ENCODE results near the gene SIX1. TPM values are rescaled to one million over a fixed set of nuclear protein-coding genes. Genes with fewer than 3 reads are reported as not detected.

Gene SIX1
- total and polyA plus RNA-seq, 2 of the 13 experiments (the other 11 are each of a cell fraction or from before 2014, with no cell fraction given): 1.7 to 6.5 TPM

GRCh38 chr14:60602291-60602690 lies 47.0 kb downstream of the SIX1 start (continued):
- TF ChIP-seq ZSCAN21 (CRISPR knock-in tag; IDR thresholded peaks at IDR 0.05; ENCODE audit: borderline replicate concordance) (no peak), ZBTB37 (CRISPR knock-in tag; IDR thresholded peaks at IDR 0.05) (no peak), ZNF160 (CRISPR knock-in tag; IDR thresholded peaks at IDR 0.05) (no peak), ZNF776 (CRISPR knock-in tag; IDR thresholded peaks at IDR 0.05) (no peak), ZNF17 (CRISPR knock-in tag; IDR thresholded peaks at IDR 0.05) (no peak), NFRKB (IDR thresholded peaks at IDR 0.05) (no peak), THYN1 (CRISPR knock-in tag; IDR thresholded peaks at IDR 0.05; ENCODE audit: borderline replicate concordance, low read depth) (no peak)

GRCh38 chr14:60599727-60600126 lies 49.5 kb downstream of the SIX1 start:
- BruUV-seq (replicated peaks): no TSS peak
- no peak overlapping the region for H3K4me2 ChIP-seq (ENCODE audit: low read depth, low read length)
- no peak overlapping the region for H3K9ac ChIP-seq (ENCODE audit: insufficient read depth, low read depth, low read length)
- H3K79me2 ChIP-seq (ENCODE audit: insufficient read depth, low read length): no peaks in the 10 kb centered on the region
- no peaks in the 10 kb centered on the region for H3K4me1 ChIP-seq (ENCODE audit: insufficient read depth, low read length)
- no peaks in the 10 kb centered on the region for H3K9me3 ChIP-seq (ENCODE audit: low read length)
- POLR2A ChIA-PET: no interaction called here
- DNase-seq (ENCODE audit: low spot score) (no peak), ATAC-seq (no peak), FAIRE-seq (no peak)
- no peak overlapping the region for H3K27ac ChIP-seq (ENCODE audit: extremely low read length, insufficient read depth, low read length)
- H3K27me3 ChIP-seq (ENCODE audit: control insufficient read depth in 1 of 2, insufficient read depth in 2 of 2, low read length in 2 of 2): no peaks in the 10 kb centered on the region
- H3K4me3 ChIP-seq (replicated peaks in 1 of 3; ENCODE audit: insufficient read depth in 1 of 3, low read depth in 2 of 3, low read length in 3 of 3): no peak overlapping the region
- intact Hi-C loops (cut with micrococcal nuclease; ENCODE audit: unreplicated experiment) (no loop called here), in situ Hi-C loops (cut with HindIII; ENCODE audit: extremely low pct_ligation_motif_present, low pct_unique_long_range_greater_than_20kb) (no loop called here)
- H3K36me3 ChIP-seq (replicated peaks in 1 of 2; ENCODE audit: control insufficient read depth in 1 of 2, insufficient read depth in 2 of 2, low read length in 2 of 2): no peaks in the 10 kb centered on the region
- H2AFZ ChIP-seq (ENCODE audit: low read length): no peak overlapping the region
- CTCF ChIA-PET (ENCODE audit: low intra/inter-chr PET ratio, low total read pairs): no interaction called here
- no peaks in the 10 kb centered on the region for H4K20me1 ChIP-seq (ENCODE audit: insufficient read depth, low read length)
- TF ChIP-seq IKZF5 (CRISPR knock-in tag; IDR thresholded peaks at IDR 0.05): no peak
- no peak for TF ChIP-seq EHMT2 (IDR thresholded peaks at IDR 0.05; ENCODE audit: borderline replicate concordance, low read depth, low read length)
- no peak for TF ChIP-seq ZBTB40 (IDR thresholded peaks at IDR 0.05)
- TF ChIP-seq ZBTB40 (CRISPR knock-in tag; IDR thresholded peaks at IDR 0.05): no peak
